H1 (cell line): ENCODE measurements around the gene TRIM24. TPM values are rescaled to one million over a fixed set of nuclear protein-coding genes. Genes with fewer than 3 reads are reported as not detected.

Experiments used
- CTCF ChIA-PET: fragments of 300-600 bp; sonication (Branson Sonifier 250); formaldehyde crosslinking; loops from one replicate; lab custom pipeline; 2021; ENCODE audit not compliant: partially characterized antibody; lab: Charles Lee
- POLR2A ChIA-PET: fragments of 300-600 bp; sonication (Branson Sonifier 250); formaldehyde crosslinking; loops from one replicate; lab custom pipeline; 2021; ENCODE audit warnings: inconsistent platforms; ENCODE audit not compliant: partially characterized antibody; lab: Charles Lee
- DNase-seq, 2 experiments: peaks; one replicate each; pipeline versions ENCODE4 v3.0.0 to v3.0.0-alpha.2; 2010 to 2022; ENCODE audit warnings: low spot score in 2 of 2, low read depth in 1 of 2, mixed read lengths in 1 of 2
- FAIRE-seq: peaks from 2 replicates; lab custom pipeline; 2011; peaks lifted over from hg19 to GRCh38; lab: Jason Lieb, UNC
- H2AFZ ChIP-seq: 2 replicates; pipeline ENCODE4 v1.8.1; 2012; ENCODE audit warnings: low read length, inconsistent platforms
- H2AK5ac ChIP-seq: 2 replicates; pipeline ENCODE4 v1.6.1; 2013; ENCODE audit warnings: low read depth, low read length
- H2BK120ac ChIP-seq: replicated peaks from 2 replicates; pipeline ENCODE3; 2013; ENCODE audit warnings: low read depth, low read length, inconsistent platforms
- H2BK12ac ChIP-seq: 2 replicates; pipeline ENCODE4 v1.6.1; 2013; ENCODE audit warnings: low read depth, low read length
- H2BK15ac ChIP-seq: 2 replicates; pipeline ENCODE4 v1.6.1; 2013; ENCODE audit warnings: low read length
- H2BK20ac ChIP-seq: 2 replicates; pipeline ENCODE4 v1.6.1; 2013; ENCODE audit warnings: low read length
- H2BK5ac ChIP-seq: 2 replicates; pipeline ENCODE4 v1.6.1; 2013; ENCODE audit warnings: low read depth, low read length
- H3K14ac ChIP-seq: 2 replicates; pipeline ENCODE4 v1.6.1; 2013; ENCODE audit warnings: inconsistent platforms; ENCODE audit not compliant: insufficient read length
- H3K18ac ChIP-seq: 2 replicates; pipeline ENCODE4 v1.6.1; 2013; ENCODE audit warnings: low read length; ENCODE audit errors: extremely low read depth
- H3K23ac ChIP-seq: 2 replicates; pipeline ENCODE4 v1.6.1; 2013; ENCODE audit warnings: inconsistent platforms; ENCODE audit not compliant: insufficient read length
- H3K23me2 ChIP-seq: 2 replicates; pipeline ENCODE4 v1.6.1; 2013; ENCODE audit warnings: low read depth, low read length
- H3K27ac ChIP-seq: 2 replicates; pipeline ENCODE4 v1.6.1; 2011; ENCODE audit warnings: low read depth, low read length, inconsistent platforms
- H3K27me3 ChIP-seq, 4 experiments: replicated peaks in 1 of 4; 1 replicate in 1 of 4; 2 replicates in 3 of 4; pipeline versions ENCODE4 v1.6.1 to v1.8.1; 2011 to 2013; ENCODE audit warnings: low read length in 3 of 4, mild to moderate bottlenecking in 3 of 4, inconsistent platforms in 2 of 4, mixed read lengths in 2 of 4, moderate library complexity in 1 of 4; ENCODE audit not compliant: control insufficient read depth in 3 of 4, insufficient read depth in 3 of 4; ENCODE audit errors: extremely low read depth in 1 of 4
- H3K36me3 ChIP-seq, 4 experiments: 2 replicates each; pipeline versions ENCODE4 v1.6.1 to v1.8.1; 2011 to 2013; ENCODE audit warnings: mild to moderate bottlenecking in 4 of 4, low read length in 3 of 4, moderate library complexity in 2 of 4, control low read depth in 1 of 4, inconsistent platforms in 1 of 4; ENCODE audit not compliant: insufficient read depth in 4 of 4, control insufficient read depth in 2 of 4
- H3K4ac ChIP-seq: replicated peaks from 2 replicates; pipeline ENCODE3; 2013; ENCODE audit warnings: low read length, low read depth, mixed read lengths, inconsistent platforms; ENCODE audit not compliant: insufficient read length
- H3K4me1 ChIP-seq, 4 experiments: replicated peaks in 1 of 4; 1 replicate in 1 of 4; 2 replicates in 3 of 4; pipeline versions ENCODE4 v1.6.1 to v1.8.1; 2011 to 2013; ENCODE audit warnings: low read length in 3 of 4, inconsistent platforms in 2 of 4, mixed read lengths in 1 of 4; ENCODE audit not compliant: insufficient read depth in 4 of 4, control insufficient read depth in 3 of 4
- H3K4me2 ChIP-seq, 2 experiments: 2 replicates each; pipeline versions ENCODE4 v1.6.1 to v1.8.1; 2011 to 2013; ENCODE audit warnings: low read depth in 2 of 2, low read length in 2 of 2, control low read depth in 1 of 2, inconsistent platforms in 1 of 2, mild to moderate bottlenecking in 1 of 2; ENCODE audit not compliant: insufficient read depth in 1 of 2
- H3K4me3 ChIP-seq, 4 experiments: fragments of 200-600, 300-600 bp in 1 of 4; sonication (generic), shearing (Covaris generic), sonication (Bioruptor Twin) in 1 of 4; 2 replicates each; pipeline versions ENCODE4 v1.5.1 to v1.8.1; 2011 to 2016; ENCODE audit warnings: low read length in 4 of 4, low read depth in 3 of 4, control low read depth in 2 of 4, inconsistent platforms in 2 of 4, mild to moderate bottlenecking in 2 of 4, mixed read lengths in 1 of 4, moderate library complexity in 1 of 4; ENCODE audit not compliant: insufficient read depth in 2 of 4; ENCODE audit errors: extremely low read depth in 1 of 4
- H3K56ac ChIP-seq: replicated peaks from 2 replicates; pipeline ENCODE3; 2013; ENCODE audit warnings: low read depth, mild to moderate bottlenecking, mixed read lengths, low read length, inconsistent platforms; ENCODE audit not compliant: insufficient read length
- H3K79me1 ChIP-seq: 2 replicates; pipeline ENCODE4 v1.6.1; 2013; ENCODE audit warnings: low read depth, low read length, control low read depth
- H3K79me2 ChIP-seq, 2 experiments: 2 replicates each; pipeline versions ENCODE4 v1.6.1 to v1.8.1; 2012 to 2013; ENCODE audit warnings: low read length in 2 of 2, mild to moderate bottlenecking in 2 of 2, inconsistent platforms in 1 of 2; ENCODE audit not compliant: insufficient read depth in 2 of 2, control insufficient read depth in 1 of 2
- H3K9ac ChIP-seq, 4 experiments: replicated peaks in 1 of 4; 1 replicate in 1 of 4; 2 replicates in 3 of 4; pipeline versions ENCODE4 v1.6.1 to v1.8.1; 2011 to 2013; ENCODE audit warnings: low read depth in 3 of 4, low read length in 3 of 4, control low read depth in 2 of 4, mild to moderate bottlenecking in 2 of 4, moderate library complexity in 2 of 4, inconsistent platforms in 1 of 4; ENCODE audit errors: extremely low read depth in 1 of 4
- H3K9me3 ChIP-seq, 2 experiments: 2 replicates each; pipeline versions ENCODE4 v1.6.1 to v1.8.1; 2012 to 2013; ENCODE audit warnings: mild to moderate bottlenecking in 2 of 2, moderate library complexity in 2 of 2, control low read depth in 1 of 2, inconsistent platforms in 1 of 2, low read depth in 1 of 2, low read length in 1 of 2, mixed read lengths in 1 of 2; ENCODE audit not compliant: insufficient read depth in 2 of 2
- H4K20me1 ChIP-seq, 2 experiments: replicated peaks in 1 of 2; 2 replicates each; pipeline versions ENCODE3 to v1.8.1; 2011 to 2013; ENCODE audit warnings: inconsistent platforms in 2 of 2, low read length in 2 of 2, mild to moderate bottlenecking in 1 of 2; ENCODE audit not compliant: insufficient read depth in 2 of 2, control insufficient read depth in 1 of 2
- H4K5ac ChIP-seq: 2 replicates; pipeline ENCODE4 v1.6.1; 2013; ENCODE audit warnings: low read length, low read depth, mixed read lengths, inconsistent platforms; ENCODE audit not compliant: insufficient read length
- H4K8ac ChIP-seq: 2 replicates; pipeline ENCODE4 v1.8.0; 2013; ENCODE audit warnings: mild to moderate bottlenecking, moderate library complexity, low read length, inconsistent platforms; ENCODE audit not compliant: insufficient read depth; ENCODE audit errors: extremely low read depth
- H4K91ac ChIP-seq: replicated peaks from 2 replicates; pipeline ENCODE3; 2013; ENCODE audit warnings: low read length, mixed read lengths, inconsistent platforms; ENCODE audit not compliant: insufficient read length
- CTBP2 ChIP-seq: IDR thresholded peaks from 2 replicates; pipeline ENCODE4 v1.7.0; 2011; ENCODE audit warnings: borderline replicate concordance, mild to moderate bottlenecking, moderate library complexity, mixed read lengths, low read length; ENCODE audit not compliant: insufficient read depth, insufficient read length
- EP300 ChIP-seq, 2 experiments: IDR thresholded peaks; 1 replicate in 1 of 2; 2 replicates in 1 of 2; pipeline ENCODE4 v1.6.1; 2011 to 2012; ENCODE audit warnings: low read depth in 2 of 2, low read length in 2 of 2, mild to moderate bottlenecking in 2 of 2, borderline replicate concordance in 1 of 2, inconsistent platforms in 1 of 2, moderate library complexity in 1 of 2
- HDAC6 ChIP-seq: IDR thresholded peaks from one replicate; pipeline ENCODE4 v1.7.1; 2012; ENCODE audit warnings: low read depth, mild to moderate bottlenecking, inconsistent platforms, low read length, moderate library complexity
- PHF8 ChIP-seq: fragments of 200-600 bp; sonication (generic); conservative IDR thresholded peaks from 2 replicates; pipeline ENCODE4 v1.7.1; 2012; ENCODE audit warnings: low read depth, mild to moderate bottlenecking, inconsistent platforms, low read length, moderate library complexity
- POLR2AphosphoS5 ChIP-seq: IDR thresholded peaks from 2 replicates; pipeline ENCODE4 v1.6.1; 2011; ENCODE audit warnings: low read depth, low read length
- POU5F1 ChIP-seq: IDR thresholded peaks from 2 replicates; pipeline ENCODE4 v1.6.1; 2011; ENCODE audit warnings: low read depth, mild to moderate bottlenecking, low read length, moderate library complexity
- RNF2 ChIP-seq: fragments of 200-900, 300-1000 bp; sonication (generic); IDR thresholded peaks from 2 replicates; pipeline ENCODE4 v1.7.1; 2016; ENCODE audit warnings: borderline replicate concordance, low read depth, mild to moderate bottlenecking, antibody characterized with exemption, low read length; ENCODE audit not compliant: poor library complexity, severe bottlenecking; ENCODE audit errors: missing control alignments
- SP2 ChIP-seq: IDR thresholded peaks from 2 replicates; pipeline ENCODE4 v1.6.1; 2012; ENCODE audit warnings: mild to moderate bottlenecking, low read length, inconsistent platforms
- SRF ChIP-seq: IDR thresholded peaks from 2 replicates; pipeline ENCODE4 v1.6.1; 2011; ENCODE audit warnings: mild to moderate bottlenecking, low read depth, low read length, moderate library complexity
- USF2 ChIP-seq: IDR thresholded peaks from 2 replicates; pipeline ENCODE4 v1.6.1; 2011; ENCODE audit warnings: low read length, improper control_type of control experiment
- YY1 ChIP-seq: IDR thresholded peaks from 2 replicates; pipeline ENCODE4 v1.6.1; 2011; ENCODE audit warnings: low read depth, mild to moderate bottlenecking, low read length
- WGBS, 2 experiments: shearing (Covaris generic) in 1 of 2; methylation state at CpG; one replicate each; pipeline versions ENCODE4 v1.1.6 to v1.1.7; 2013 to 2015; ENCODE audit warnings: low lambda C conversion rate in 2 of 2, mixed read lengths in 2 of 2, inconsistent platforms in 1 of 2, low coverage in 1 of 2, missing lambda C conversion rate in 1 of 2; ENCODE audit not compliant: insufficient replicate concordance in 2 of 2, insufficient coverage in 1 of 2, insufficient read length in 1 of 2; ENCODE audit errors: extremely low coverage in 1 of 2, missing lambda C conversion rate in 1 of 2; 5-methylcytosine and 5-hydroxymethylcytosine counted together
- polyA plus RNA-seq, 7 experiments: library from polyadenylated mRNA; depleted of rRNA in 3 of 7; stranded (reverse) in 5 of 7; unstranded in 2 of 7; fragments of >200 nt in 5 of 7; fragments of 200-250 nt in 2 of 7; gene quantifications; 1 replicate in 5 of 7; 2 replicates in 1 of 7; 4 replicates in 1 of 7; pipeline versions ENCODE4 v1.2.1 to v1.2.3, GENCODE V29; 2011 to 2013; ENCODE audit warnings: missing spikeins in 2 of 7, mixed read lengths in 2 of 7
- total RNA-seq: library from RNA; stranded (reverse); fragmentation: NEBNext Ultra II Directional; extraction: Animal tissue kit (Norgen Biotek cat#: 25700); gene quantifications from 2 replicates; pipeline ENCODE4 v1.2.1, GENCODE V29; 2021

The TRIM24 gene
- total and polyA plus RNA-seq, 2 of the 8 experiments (the other 6 are each of a cell fraction or from before 2014, with no cell fraction given): 67.6 to 149 TPM

GRCh38 chr7:138632826-138633602, 173.0 kb downstream of the TRIM24 start:
- Histone ChIP-seq H4K8ac (no peak overlapping the region), H3K56ac (no peak overlapping the region), H3K4me1 (no peaks in the 10 kb centered on the region; a peak in 1 of 7 replicates), H3K79me1 (no peaks in the 10 kb centered on the region), H3K27ac (no peak overlapping the region), H3K23me2 (no peaks in the 10 kb centered on the region), H2BK15ac (no peak overlapping the region), H3K79me2 (no peaks in the 10 kb centered on the region), H2BK20ac (no peak overlapping the region), H3K4me3 (no peak overlapping the region), H3K36me3 (no peaks in the 10 kb centered on the region), H3K4me2 (no peak overlapping the region; a peak in 1 of 4 replicates), H4K91ac (no peak overlapping the region), H3K23ac (no peak overlapping the region), H3K27me3 (no peaks in the 10 kb centered on the region), H4K5ac (no peak overlapping the region), H3K9me3 (no peaks in the 10 kb centered on the region), H4K20me1 (no peaks in the 10 kb centered on the region), H2BK5ac (no peak overlapping the region), H3K4ac (no peak overlapping the region), H2BK12ac (no peak overlapping the region), H2AFZ (no peak overlapping the region), H2AK5ac (no peak overlapping the region), H3K9ac (no peak overlapping the region), H3K14ac (no peak overlapping the region), H3K18ac (no peak overlapping the region), H2BK120ac (no peak overlapping the region)
- FAIRE-seq (no peak), DNase-seq (no peak)
- CTCF ChIA-PET: interaction anchor here (0.8 to 1.0 kb wide), 2 partner anchors 10 to 42 kb away, joined by 3 to 4 read pairs; no protein-coding TSS in a partner anchor
- POLR2A ChIA-PET: interaction anchor here (1.2 kb wide), 1 partner anchor 173 kb away, joined by 3 read pairs; the partner anchor contains the start of gene TRIM24
- 85% methylated on average over 12 of the region's 12 CpGs; no CpG with 5 or more reads in 1 of the 2 experiments for WGBS, 2 experiments
- TF ChIP-seq SP2 (no peak), POU5F1 (no peak), HDAC6 (no peak), CTBP2 (no peak), RNF2 (no peak), SRF (no peak), USF2 (no peak; the same call in 1 of the 2 replicates), POLR2AphosphoS5 (no peak), EP300 (IDR thresholded peaks at IDR 0.05; ENCODE audit: borderline replicate concordance in 1 of 2, low read depth in 2 of 2, low read length in 2 of 2) (no peak), PHF8 (no peak), YY1 (no peak)
